Left lung (tissue), 10 donors: ENCODE results near the gene PTPN22. TPM values are rescaled to one million over a fixed set of nuclear protein-coding genes. Genes with fewer than 3 reads are reported as not detected.

ENCODE experiments used
- ATAC-seq: fragments of 200-7000 bp; cut with Tn5 transposase; one replicate; pipeline ENCODE4 v1.9.1; 2020; ENCODE audit warnings: moderate library complexity
- DNase-seq, 4 donors: peaks; one replicate each; pipeline ENCODE4 v3.0.0-alpha.2; 2013 to 2020
- H3K27ac ChIP-seq, 2 donors: fragments of 200-600 bp; sonication (generic) in 1 of 2; one replicate each; pipeline versions ENCODE4 v1.5.0 to v1.8.0; 2020 to 2021
- H3K27me3 ChIP-seq, 2 donors: fragments of 200-600 bp; sonication (generic) in 1 of 2; one replicate each; pipeline versions ENCODE4 v1.5.0 to v1.8.0; 2020 to 2021
- H3K36me3 ChIP-seq, 2 donors: fragments of 200-600 bp; sonication (generic) in 1 of 2; one replicate each; pipeline versions ENCODE4 v1.5.0 to v1.8.0; 2020 to 2021
- H3K4me1 ChIP-seq, 2 donors: fragments of 200-600 bp; one replicate each; pipeline ENCODE4 v1.8.0; 2021
- H3K4me3 ChIP-seq, 2 donors: fragments of 200-600 bp; sonication (generic) in 1 of 2; one replicate each; pipeline versions ENCODE4 v1.5.0 to v1.8.0; 2020 to 2021; ENCODE audit warnings: mild to moderate bottlenecking in 1 of 2
- H3K9me3 ChIP-seq, 2 donors: fragments of 200-600 bp; sonication (generic) in 1 of 2; one replicate each; pipeline versions ENCODE4 v1.5.0 to v1.8.0; 2020 to 2021
- CTCF ChIP-seq, 2 donors: fragments of 200-600 bp; sonication (generic) in 1 of 2; IDR thresholded peaks; one replicate each; pipeline versions ENCODE4 v1.5.0 to v1.8.0; 2021; ENCODE audit warnings: antibody characterized with exemption in 2 of 2
- intact Hi-C, 2 donors: fragments of 100-400 bp; cut with DNase I; formaldehyde crosslinking; loops; one replicate each; pipeline versions ENCODE4 v1.11.2 to v1.14.2; 2022
- polyA plus RNA-seq, 6 donors: library from polyadenylated mRNA; unstranded; fragments of 120-200 nt; gene quantifications; one replicate each; pipeline ENCODE4 v1.2.1, GENCODE V29; 2013; ENCODE audit not compliant: insufficient read length in 6 of 6
- total RNA-seq, 2 donors: library from RNA; stranded (reverse); fragmentation: NEBNext Ultra II Directional; extraction: Animal tissue kit (Norgen Biotek cat#: 25700); gene quantifications; one replicate each; pipeline ENCODE4 v1.2.1, GENCODE V29; 2021
- donor health status: DM: no; HTN: yes; CAD: no.
- donor health status: DM: no; HTN: no; CAD: no.

The PTPN22 gene
- total and polyA plus RNA-seq, 8 donors = 0.62 to 10.0 (median 0.93) TPM

DNA sequence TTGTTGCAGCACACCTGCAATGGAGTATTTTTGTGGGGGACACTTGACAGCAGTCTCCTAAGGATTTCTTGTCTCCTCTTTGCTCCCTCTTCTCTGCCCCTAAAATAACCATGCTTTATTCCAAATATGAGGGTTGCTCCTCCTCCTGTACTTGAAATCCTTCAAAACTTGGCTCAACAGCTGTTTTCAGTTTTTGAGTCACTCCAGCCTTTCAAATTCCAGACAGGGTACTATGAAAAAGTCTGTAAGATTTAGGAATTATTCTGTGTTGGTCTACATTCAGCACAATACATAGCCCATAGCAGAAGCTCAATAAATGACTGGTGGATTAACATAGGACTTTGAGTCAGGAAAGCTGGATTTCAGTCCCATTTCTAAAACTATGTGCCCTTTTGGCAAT lies 27.6 kb upstream of the PTPN22 start:
- Histone ChIP-seq H3K27ac (peak overlapping the region in 1 of 2 donors; percentile 30), H3K36me3 (peaks cover 0 to 59% of the 10 kb centered on the region in 2 donors), H3K27me3 (no peaks in the 10 kb centered on the region), H3K9me3 (no peaks in the 10 kb centered on the region), H3K4me1 (peaks cover 6 to 42% of the 10 kb centered on the region in 2 donors), H3K4me3 (no peak overlapping the region)
- ATAC-seq = no peak
- intact Hi-C loops = no loop called here
- peak in 2 of 4 donors; percentile 15 to 31 for DNase-seq
- no peak for TF ChIP-seq CTCF (IDR thresholded peaks at IDR 0.05)

- ATAC-seq = no peak
- intact Hi-C loops = no loop called here
- no peaks in the 10 kb centered on the region for H3K27me3 ChIP-seq
- no peaks in the 10 kb centered on the region for H3K9me3 ChIP-seq
- H3K36me3 ChIP-seq = peaks cover 0 to 59% of the 10 kb centered on the region in 2 donors
- no peak overlapping the region for H3K27ac ChIP-seq
- H3K4me3 ChIP-seq = no peak overlapping the region
- H3K4me1 ChIP-seq = peaks cover 0 to 35% of the 10 kb centered on the region in 2 donors
- no peak for TF ChIP-seq CTCF (IDR thresholded peaks at IDR 0.05)
- DNase-seq = no peak
Observed at GRCh38 chr1:113898241-113898814, 26.8 kb upstream of the PTPN22 start.

- no peaks in the 10 kb centered on the region for H3K27me3 ChIP-seq
- peaks cover 0 to 11% of the 10 kb centered on the region in 2 donors for H3K4me1 ChIP-seq
- peaks cover 0 to 59% of the 10 kb centered on the region in 2 donors for H3K36me3 ChIP-seq
- ATAC-seq = no peak
- no peak overlapping the region for H3K27ac ChIP-seq
- no peak for DNase-seq
- TF ChIP-seq CTCF (IDR thresholded peaks at IDR 0.05) = no peak
- H3K9me3 ChIP-seq = no peaks in the 10 kb centered on the region
- no peak overlapping the region for H3K4me3 ChIP-seq
- intact Hi-C loops = no loop called here
Observed at GRCh38 chr1:113895961-113896360, 24.4 kb upstream of the PTPN22 start.

DNA sequence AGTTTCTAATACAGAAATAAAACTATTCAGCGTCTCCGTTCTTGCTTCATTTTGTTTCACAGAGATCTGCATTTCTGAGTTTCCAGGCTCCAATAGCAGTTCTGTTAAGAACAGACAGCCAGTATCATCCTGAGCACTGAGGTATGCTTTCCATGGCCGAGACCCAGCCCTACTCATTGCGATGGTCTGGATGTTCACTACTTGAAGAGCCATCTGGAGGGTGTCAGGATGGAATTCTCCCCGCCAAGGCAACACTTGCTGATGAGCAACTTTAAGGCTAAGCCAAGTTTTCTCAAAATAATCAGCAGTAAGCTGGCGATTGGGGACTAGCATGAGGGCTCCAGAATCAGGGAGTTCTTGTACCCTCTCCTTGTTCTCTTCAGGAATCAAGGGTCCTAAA lies 23.6 kb upstream of the PTPN22 start:
- Histone ChIP-seq H3K9me3 (no peaks in the 10 kb centered on the region), H3K4me3 (no peak overlapping the region), H3K27ac (no peak overlapping the region), H3K27me3 (no peaks in the 10 kb centered on the region), H3K4me1 (peaks cover 0 to 9% of the 10 kb centered on the region in 2 donors), H3K36me3 (peaks cover 0 to 51% of the 10 kb centered on the region in 2 donors)
- no peak for TF ChIP-seq CTCF (IDR thresholded peaks at IDR 0.05)
- intact Hi-C loops = no loop called here
- ATAC-seq (no peak), DNase-seq (no peak)

DNA sequence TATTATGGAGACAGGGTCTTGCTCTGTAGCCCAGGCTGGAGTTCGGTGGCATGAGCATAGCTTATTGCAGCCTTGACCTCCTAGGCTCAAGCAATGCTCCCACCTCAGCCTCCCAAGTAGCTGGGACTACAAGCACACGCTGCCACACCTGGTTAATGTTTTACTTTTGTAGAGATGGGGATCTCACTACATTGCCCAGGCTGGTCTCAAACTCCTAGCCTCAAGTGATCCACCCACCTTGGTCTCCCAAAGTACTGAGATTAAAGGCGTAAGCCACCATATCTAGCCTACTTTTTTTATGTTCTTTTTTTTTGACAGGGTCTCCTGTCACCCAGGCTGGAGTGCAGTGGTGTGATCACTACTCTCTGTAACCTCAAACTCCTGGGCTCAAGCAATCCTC lies 21.8 kb upstream of the PTPN22 start:
- intact Hi-C loops = no loop called here
- Histone ChIP-seq H3K36me3 (peaks cover 0 to 35% of the 10 kb centered on the region in 2 donors), H3K4me3 (no peak overlapping the region), H3K27ac (no peak overlapping the region), H3K9me3 (no peaks in the 10 kb centered on the region), H3K27me3 (no peaks in the 10 kb centered on the region), H3K4me1 (peaks cover 0 to 3% of the 10 kb centered on the region in 2 donors)
- DNase-seq (no peak), ATAC-seq (no peak)
- no peak for TF ChIP-seq CTCF (IDR thresholded peaks at IDR 0.05)
